Uterus (tissue), 2 donors: ENCODE measurements around the gene APP.

ENCODE experiments used
- CTCF ChIP-seq, 4 experiments: fragments of 200-600 bp in 2 of 4; fragments of 450-650 bp in 2 of 4; sonication (generic) in 2 of 4; IDR thresholded peaks; one replicate each; pipeline ENCODE4 v1.5.1; 2016 to 2019; ENCODE audit warnings: antibody characterized with exemption in 4 of 4, mild to moderate bottlenecking in 2 of 4, moderate library complexity in 1 of 4
- POLR2A ChIP-seq, 2 donors: fragments of 450-650 bp; IDR thresholded peaks; one replicate each; pipeline ENCODE4 v1.6.1; 2016; ENCODE audit warnings: antibody characterized with exemption in 2 of 2, mild to moderate bottlenecking in 1 of 2, moderate library complexity in 1 of 2

- TF ChIP-seq CTCF (IDR thresholded peaks at IDR 0.05), result no peak
- no peak for TF ChIP-seq POLR2A (IDR thresholded peaks at IDR 0.05)
These were observed 45.7 kb downstream of the APP start for GRCh38 chr21:26124896-26125295.
